ENCODE measurements around the gene MGRN1. TPM values are rescaled to one million over a fixed set of nuclear protein-coding genes. Genes with fewer than 3 reads are reported as not detected.
A peak's percentile ranks its signal among the peaks of the same experiment; 100 is the strongest.

MGRN1 gene
- total and polyA plus RNA-seq, 4 donors: 15.4 to 77.7 (median 42.9) TPM

GRCh38 chr16:4687946-4688673 is 63.5 kb downstream of the MGRN1 start:
- Histone ChIP-seq H3K9me3 (ENCODE audit: control insufficient read depth, low read length) (no peaks in the 10 kb centered on the region), H3K27ac (ENCODE audit: low read depth in 1 of 2, low read length in 2 of 2) (no peak overlapping the region), H3K27me3 (ENCODE audit: control insufficient read depth in 1 of 2, insufficient read depth in 2 of 2, low read length in 1 of 2) (no peaks in the 10 kb centered on the region), H3K4me1 (ENCODE audit: control insufficient read depth in 1 of 2, insufficient read depth in 2 of 2, low read length in 2 of 2) (no peaks in the 10 kb centered on the region), H3K36me3 (ENCODE audit: control insufficient read depth in 1 of 2, insufficient read depth in 2 of 2, low read length in 1 of 2) (peaks cover 0 to 2% of the 10 kb centered on the region in 2 donors), H3K4me3 (ENCODE audit: low read length in 2 of 2) (no peak overlapping the region)
- DNase-seq (no peak), ATAC-seq (ENCODE audit: low FRiP score) (no peak)
- WGBS, 2 donors: 91% methylated on average over 39 of the region's 39 CpGs
- intact Hi-C loops (cut with DNase I): no loop called here

DNA sequence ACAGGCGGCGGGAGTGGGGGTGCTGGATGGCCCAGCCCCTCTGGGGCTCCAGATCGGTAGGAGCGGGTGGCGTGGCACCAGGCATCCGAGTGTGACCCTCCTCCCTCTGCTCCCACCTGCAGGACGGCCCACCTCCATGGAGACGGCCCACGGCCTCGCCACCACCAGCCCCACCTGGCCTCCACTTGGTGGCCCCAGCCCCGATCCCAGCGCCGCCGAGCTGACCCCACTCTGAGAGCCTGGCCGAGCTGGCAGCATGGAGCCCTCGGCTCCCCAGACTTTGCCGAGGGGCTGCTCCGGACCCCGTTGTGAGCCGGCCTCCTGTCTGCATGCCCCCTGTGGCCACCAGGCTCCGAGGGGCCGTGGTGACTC is 64.0 kb downstream of the MGRN1 start:
- DNase-seq: no peak
- 88 to 91% methylated on average over 22 of the region's 22 CpGs for WGBS, 2 donors

DNA sequence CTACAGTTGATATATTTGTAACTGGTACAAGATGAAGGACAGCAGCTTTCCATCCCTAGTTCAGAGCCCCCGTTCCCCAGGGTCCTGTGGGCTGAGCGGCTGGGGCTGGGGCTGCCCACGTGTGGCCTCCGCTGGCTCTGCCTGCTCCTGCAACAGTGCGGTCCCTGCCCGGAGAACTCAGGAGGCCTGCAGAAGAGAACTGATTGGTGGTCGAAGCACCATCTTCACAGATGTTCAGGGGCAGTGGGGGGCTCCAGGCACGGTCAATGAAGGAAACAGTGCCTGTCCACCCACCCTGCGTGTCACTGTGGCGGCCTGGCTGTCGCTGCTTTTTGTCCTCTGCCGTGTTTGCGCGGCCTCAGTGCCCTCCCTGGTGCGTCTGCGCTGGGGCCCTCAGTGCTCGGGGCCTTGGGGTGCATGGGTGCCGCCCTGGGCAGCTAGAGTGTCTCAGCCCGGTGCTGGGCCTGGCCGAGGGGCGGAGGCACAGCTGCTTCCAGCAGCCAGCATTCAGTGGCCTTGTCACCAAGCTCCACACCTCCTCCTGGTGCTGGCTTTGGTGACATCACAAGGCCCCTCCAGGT is 64.6 kb downstream of the MGRN1 start:
- Histone ChIP-seq H3K4me1 (ENCODE audit: control insufficient read depth in 1 of 2, insufficient read depth in 2 of 2, low read length in 2 of 2) (no peaks in the 10 kb centered on the region), H3K4me3 (ENCODE audit: low read length in 2 of 2) (no peak overlapping the region), H3K9me3 (ENCODE audit: control insufficient read depth, low read length) (no peaks in the 10 kb centered on the region), H3K27me3 (ENCODE audit: control insufficient read depth in 1 of 2, insufficient read depth in 2 of 2, low read length in 1 of 2) (no peaks in the 10 kb centered on the region), H3K36me3 (ENCODE audit: control insufficient read depth in 1 of 2, insufficient read depth in 2 of 2, low read length in 1 of 2) (peaks cover 0 to 2% of the 10 kb centered on the region in 2 donors), H3K27ac (ENCODE audit: low read depth in 1 of 2, low read length in 2 of 2) (no peak overlapping the region)
- intact Hi-C loops (cut with DNase I): no loop called here
- DNase-seq (no peak), ATAC-seq (ENCODE audit: low FRiP score) (no peak)
- WGBS, 2 donors: 86% methylated on average over 21 of the region's 21 CpGs

More for the DNA sequence above, 64.0 kb downstream of the MGRN1 start:
- Histone ChIP-seq H3K4me1 (ENCODE audit: control insufficient read depth in 1 of 2, insufficient read depth in 2 of 2, low read length in 2 of 2) (no peaks in the 10 kb centered on the region), H3K27ac (ENCODE audit: low read depth in 1 of 2, low read length in 2 of 2) (no peak overlapping the region), H3K4me3 (ENCODE audit: low read length in 2 of 2) (no peak overlapping the region), H3K36me3 (ENCODE audit: control insufficient read depth in 1 of 2, insufficient read depth in 2 of 2, low read length in 1 of 2) (peaks cover 0 to 2% of the 10 kb centered on the region in 2 donors), H3K27me3 (ENCODE audit: control insufficient read depth in 1 of 2, insufficient read depth in 2 of 2, low read length in 1 of 2) (no peaks in the 10 kb centered on the region), H3K9me3 (ENCODE audit: control insufficient read depth, low read length) (no peaks in the 10 kb centered on the region)
- intact Hi-C loops (cut with DNase I): no loop called here
- ATAC-seq (ENCODE audit: low FRiP score): no peak

DNA sequence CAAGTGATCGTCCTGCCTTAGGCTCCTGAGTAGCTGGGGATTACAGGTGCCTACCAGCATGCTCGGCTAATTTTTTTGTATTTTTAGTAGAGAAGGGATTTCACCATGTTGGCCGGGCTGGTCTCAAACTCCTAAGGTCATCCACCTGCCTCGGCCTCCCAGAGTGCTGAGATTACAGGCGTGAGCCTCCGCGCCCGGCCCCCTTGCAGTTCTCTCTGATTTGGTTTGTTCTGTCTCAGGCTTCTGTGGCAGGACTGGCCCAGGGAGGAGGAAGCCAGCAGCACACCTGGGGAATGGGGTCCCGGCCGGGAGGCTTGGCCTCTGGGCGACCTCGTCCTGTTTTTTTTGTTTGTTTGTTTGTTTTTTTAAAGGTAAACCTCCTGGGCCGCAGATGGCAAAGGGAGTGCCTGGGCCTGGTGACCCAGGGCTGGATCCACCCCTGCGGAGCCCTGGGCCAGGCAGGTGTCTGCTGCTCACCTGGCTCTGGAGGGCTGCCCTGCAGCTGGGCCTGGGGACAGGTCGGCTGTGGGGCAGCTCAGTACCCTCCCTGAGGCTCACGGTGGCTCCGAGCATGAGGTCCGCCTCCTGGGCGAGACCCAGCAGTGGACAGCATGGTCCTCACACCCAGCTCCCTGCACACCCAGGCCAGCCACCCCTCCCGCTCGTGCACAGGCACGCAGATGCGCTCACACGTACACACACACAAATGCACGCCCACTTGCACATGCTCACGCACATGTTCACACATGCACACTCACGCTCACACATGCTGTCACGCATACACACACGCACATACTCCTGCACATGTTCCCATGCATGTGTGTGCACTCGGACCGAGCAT is 65.5 kb downstream of the MGRN1 start:
- DNase-seq (peak in 1 of 2 donors; percentile 34), ATAC-seq (ENCODE audit: low FRiP score) (no peak)
- Histone ChIP-seq H3K4me1 (ENCODE audit: control insufficient read depth in 1 of 2, insufficient read depth in 2 of 2, low read length in 2 of 2) (no peaks in the 10 kb centered on the region), H3K27ac (ENCODE audit: low read depth in 1 of 2, low read length in 2 of 2) (no peak overlapping the region), H3K4me3 (ENCODE audit: low read length in 2 of 2) (no peak overlapping the region), H3K9me3 (ENCODE audit: control insufficient read depth, low read length) (no peaks in the 10 kb centered on the region), H3K27me3 (ENCODE audit: control insufficient read depth in 1 of 2, insufficient read depth in 2 of 2, low read length in 1 of 2) (no peaks in the 10 kb centered on the region), H3K36me3 (ENCODE audit: control insufficient read depth in 1 of 2, insufficient read depth in 2 of 2, low read length in 1 of 2) (no peaks in the 10 kb centered on the region)
- intact Hi-C loops (cut with DNase I): loop anchor here (5.0 kb wide), 3 partner anchors 73 to 267 kb away; partner anchors contain the start of genes SEC14L5 (in 1 of the 2) and UBALD1 (in 1 of the 2)
- 80 to 82% methylated on average over 31 of the region's 31 CpGs for WGBS, 2 donors

- intact Hi-C loops (cut with DNase I): loop anchor here (5.0 kb wide), 3 partner anchors 74 to 266 kb away; partner anchors contain the start of genes SEC14L5 (in 1 of the 2) and UBALD1 (in 1 of the 2)
- Histone ChIP-seq H3K36me3 (ENCODE audit: control insufficient read depth in 1 of 2, insufficient read depth in 2 of 2, low read length in 1 of 2) (no peaks in the 10 kb centered on the region), H3K4me1 (ENCODE audit: control insufficient read depth in 1 of 2, insufficient read depth in 2 of 2, low read length in 2 of 2) (no peaks in the 10 kb centered on the region), H3K4me3 (ENCODE audit: low read length in 2 of 2) (no peak overlapping the region), H3K9me3 (ENCODE audit: control insufficient read depth, low read length) (no peaks in the 10 kb centered on the region), H3K27me3 (ENCODE audit: control insufficient read depth in 1 of 2, insufficient read depth in 2 of 2, low read length in 1 of 2) (no peaks in the 10 kb centered on the region), H3K27ac (ENCODE audit: low read depth in 1 of 2, low read length in 2 of 2) (no peak overlapping the region)
- peak in 1 of 2 donors; percentile 42 for DNase-seq
- ATAC-seq (ENCODE audit: low FRiP score): no peak
- 74 to 76% methylated on average over 19 of the region's 19 CpGs for WGBS, 2 donors
Observed at GRCh38 chr16:4690946-4691665, 66.5 kb downstream of the MGRN1 start.

DNA sequence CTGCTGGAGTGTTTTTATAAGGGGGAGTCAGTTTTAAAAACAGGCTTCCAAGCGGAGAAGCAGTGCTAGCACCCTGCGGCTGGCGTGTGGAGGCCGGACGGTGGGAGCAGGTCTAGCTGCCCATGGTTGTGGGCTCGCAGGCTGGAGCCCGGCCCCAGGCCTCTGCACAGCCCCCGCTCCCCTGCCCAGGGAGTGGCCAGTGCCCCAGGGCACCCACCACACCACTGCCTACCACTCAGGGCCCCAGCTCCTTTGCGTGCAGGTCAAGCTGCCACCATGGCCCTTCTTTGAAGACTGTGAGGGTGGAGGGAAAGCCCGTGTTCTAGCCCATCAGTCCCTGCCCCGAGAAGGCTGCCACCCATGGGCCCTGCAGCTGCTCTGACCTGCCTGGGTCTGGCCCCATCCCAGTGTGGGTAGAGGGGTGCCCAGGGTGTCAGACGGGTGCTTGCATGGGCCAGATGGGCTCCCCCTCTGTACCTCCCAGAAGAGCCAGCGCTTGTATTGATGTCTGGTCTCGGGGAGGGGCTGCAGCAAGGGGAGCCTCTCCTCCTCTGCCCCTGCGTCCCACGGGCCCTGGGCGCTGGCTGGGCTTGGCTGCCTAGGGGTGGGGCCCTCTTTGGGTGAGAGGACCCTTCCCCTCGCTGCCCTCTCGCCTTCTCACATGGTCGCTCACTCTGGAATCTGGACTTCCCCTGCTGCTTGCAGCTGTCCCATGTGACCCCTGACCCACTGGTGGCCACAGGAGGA is 67.2 kb downstream of the MGRN1 start:
- Histone ChIP-seq H3K9me3 (ENCODE audit: control insufficient read depth, low read length) (no peaks in the 10 kb centered on the region), H3K4me3 (ENCODE audit: low read length in 2 of 2) (no peak overlapping the region), H3K4me1 (ENCODE audit: control insufficient read depth in 1 of 2, insufficient read depth in 2 of 2, low read length in 2 of 2) (no peaks in the 10 kb centered on the region), H3K27me3 (ENCODE audit: control insufficient read depth in 1 of 2, insufficient read depth in 2 of 2, low read length in 1 of 2) (no peaks in the 10 kb centered on the region), H3K36me3 (ENCODE audit: control insufficient read depth in 1 of 2, insufficient read depth in 2 of 2, low read length in 1 of 2) (no peaks in the 10 kb centered on the region), H3K27ac (ENCODE audit: low read depth in 1 of 2, low read length in 2 of 2) (no peak overlapping the region)
- ATAC-seq (ENCODE audit: low FRiP score) (no peak), DNase-seq (peak in 1 of 2 donors; percentile 51)
- 77 to 81% methylated on average over 18 to 20 of the region's 20 CpGs for WGBS, 2 donors
- intact Hi-C loops (cut with DNase I): loop anchor here (5.0 kb wide), 3 partner anchors 75 to 265 kb away; partner anchors contain the start of genes SEC14L5 (in 1 of the 2) and UBALD1 (in 1 of the 2)

GRCh38 chr16:4692460-4693295 is 68.1 kb downstream of the MGRN1 start:
- ATAC-seq (ENCODE audit: low FRiP score): peak; percentile 6
- WGBS, 2 donors: 11 to 14% methylated on average over 31 of the region's 31 CpGs
- no peaks in the 10 kb centered on the region for H3K9me3 ChIP-seq (ENCODE audit: control insufficient read depth, low read length)
- H3K4me1 ChIP-seq (ENCODE audit: control insufficient read depth in 1 of 2, insufficient read depth in 2 of 2, low read length in 2 of 2): no peaks in the 10 kb centered on the region
- DNase-seq: peak in 1 of 2 donors; percentile 50
- H3K27me3 ChIP-seq (ENCODE audit: control insufficient read depth in 1 of 2, insufficient read depth in 2 of 2, low read length in 1 of 2): no peaks in the 10 kb centered on the region
- peak overlapping the region; percentile 8 to 38 for H3K4me3 ChIP-seq (ENCODE audit: low read length in 2 of 2)
- H3K27ac ChIP-seq (ENCODE audit: low read depth in 1 of 2, low read length in 2 of 2): peak overlapping the region in 1 of 2 donors; percentile 46
- intact Hi-C loops (cut with DNase I): loop anchor here (1.0 to 5.0 kb wide), 4 partner anchors 75 to 265 kb away; partner anchors contain the start of genes SEC14L5 (in 1 of the 2), UBALD1 (in 1 of the 2) and ZNF500 (in 1 of the 2)
- no peaks in the 10 kb centered on the region for H3K36me3 ChIP-seq (ENCODE audit: control insufficient read depth in 1 of 2, insufficient read depth in 2 of 2, low read length in 1 of 2)
